BJ (cell line): ENCODE measurements around the gene MMP13. TPM values are rescaled to one million over a fixed set of nuclear protein-coding genes. Genes with fewer than 3 reads are reported as not detected.
"Not testable (repeated sequence)": the region's sequence is repeated elsewhere in the genome, so short reads cannot be mapped to it uniquely, and the experiment has no call there.

Experiments
- CTCF ChIA-PET: fragments of 350-600 bp; formaldehyde crosslinking; extraction: SDS; loops from one replicate; lab custom pipeline; 2021; ENCODE audit warnings: antibody characterized with exemption, inconsistent platforms; lab: Yijun Ruan, JAX
- POLR2A ChIA-PET: fragments of 300-600 bp; sonication (Branson Sonifier 250); formaldehyde crosslinking; extraction: SDS; loops from one replicate; lab custom pipeline; 2021; ENCODE audit warnings: antibody characterized with exemption; lab: Charles Lee
- DNase-seq: peaks from one replicate; pipeline ENCODE4 v3.0.0-alpha.2; 2011; ENCODE audit warnings: low read depth
- H3K27me3 ChIP-seq: 2 replicates; pipeline ENCODE4 v1.6.0; 2011; ENCODE audit warnings: low read length; ENCODE audit not compliant: control insufficient read depth, insufficient read depth
- H3K36me3 ChIP-seq: 2 replicates; pipeline ENCODE4 v1.5.1; 2011; ENCODE audit warnings: low read length; ENCODE audit not compliant: control insufficient read depth, insufficient read depth
- H3K4me3 ChIP-seq: 2 replicates; pipeline ENCODE4 v1.5.1; 2011; ENCODE audit warnings: low read depth, mild to moderate bottlenecking, control low read depth, low read length
- polyA plus RNA-seq: library from polyadenylated mRNA; depleted of rRNA; stranded (reverse); fragments of >200 nt; gene quantifications from 2 replicates; pipeline ENCODE4 v1.2.3, GENCODE V29; 2011
- TF ChIP-seq, protein P1 (sequence below): IDR thresholded peaks from 2 replicates; pipeline ENCODE4 v1.5.1; 2011; ENCODE audit warnings: low read depth, mild to moderate bottlenecking, control low read depth, inconsistent platforms, low read length, moderate library complexity; ENCODE audit not compliant: insufficient read depth

Gene MMP13
- polyA plus RNA-seq, 1 experiment = not detected

DNA sequence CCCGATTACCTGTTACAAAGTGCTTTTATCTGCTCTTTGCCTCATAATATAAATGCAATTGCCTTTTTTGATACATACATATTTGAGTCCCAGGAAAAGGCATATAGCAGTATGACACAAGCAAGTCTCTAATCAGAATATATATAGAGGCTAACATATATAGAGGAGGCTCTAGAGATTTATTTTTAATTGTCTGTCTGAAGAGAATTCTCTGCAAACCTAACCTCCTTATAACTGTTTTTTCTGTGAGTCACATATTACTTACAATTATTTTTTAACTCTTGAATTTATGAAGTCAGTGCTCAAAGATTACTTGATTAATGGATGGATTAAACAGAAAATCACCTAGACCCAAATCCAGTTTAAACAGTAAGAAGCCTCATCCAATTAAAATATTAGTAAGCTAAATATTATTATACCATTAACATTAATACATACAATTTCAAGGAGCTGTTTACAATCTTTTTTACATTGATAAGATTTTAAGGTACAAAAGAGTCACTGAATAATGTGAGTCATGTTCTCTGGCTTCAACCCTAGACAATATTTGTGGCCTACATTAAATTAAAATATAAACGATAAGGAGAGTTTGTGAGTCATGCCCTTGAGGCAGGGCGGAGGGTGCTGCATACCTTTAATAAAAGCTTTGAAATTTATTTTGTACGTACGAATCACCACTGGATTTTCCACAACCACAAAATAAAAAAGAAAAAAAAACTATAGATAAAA lies 19.2 kb upstream of the MMP13 start:
- CTCF ChIA-PET = interaction anchor here (1.1 kb wide), 1 partner anchor 241 kb away, joined by 3 read pairs; no protein-coding TSS in a partner anchor
- Histone ChIP-seq H3K4me3 (no peak overlapping the region), H3K36me3 (no peaks in the 10 kb centered on the region), H3K27me3 (no peaks in the 10 kb centered on the region)
- DNase-seq = peak; percentile 56
- TF ChIP-seq, protein P1, sequence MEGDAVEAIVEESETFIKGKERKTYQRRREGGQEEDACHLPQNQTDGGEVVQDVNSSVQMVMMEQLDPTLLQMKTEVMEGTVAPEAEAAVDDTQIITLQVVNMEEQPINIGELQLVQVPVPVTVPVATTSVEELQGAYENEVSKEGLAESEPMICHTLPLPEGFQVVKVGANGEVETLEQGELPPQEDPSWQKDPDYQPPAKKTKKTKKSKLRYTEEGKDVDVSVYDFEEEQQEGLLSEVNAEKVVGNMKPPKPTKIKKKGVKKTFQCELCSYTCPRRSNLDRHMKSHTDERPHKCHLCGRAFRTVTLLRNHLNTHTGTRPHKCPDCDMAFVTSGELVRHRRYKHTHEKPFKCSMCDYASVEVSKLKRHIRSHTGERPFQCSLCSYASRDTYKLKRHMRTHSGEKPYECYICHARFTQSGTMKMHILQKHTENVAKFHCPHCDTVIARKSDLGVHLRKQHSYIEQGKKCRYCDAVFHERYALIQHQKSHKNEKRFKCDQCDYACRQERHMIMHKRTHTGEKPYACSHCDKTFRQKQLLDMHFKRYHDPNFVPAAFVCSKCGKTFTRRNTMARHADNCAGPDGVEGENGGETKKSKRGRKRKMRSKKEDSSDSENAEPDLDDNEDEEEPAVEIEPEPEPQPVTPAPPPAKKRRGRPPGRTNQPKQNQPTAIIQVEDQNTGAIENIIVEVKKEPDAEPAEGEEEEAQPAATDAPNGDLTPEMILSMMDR = no peak
- POLR2A ChIA-PET = no interaction called here

DNA sequence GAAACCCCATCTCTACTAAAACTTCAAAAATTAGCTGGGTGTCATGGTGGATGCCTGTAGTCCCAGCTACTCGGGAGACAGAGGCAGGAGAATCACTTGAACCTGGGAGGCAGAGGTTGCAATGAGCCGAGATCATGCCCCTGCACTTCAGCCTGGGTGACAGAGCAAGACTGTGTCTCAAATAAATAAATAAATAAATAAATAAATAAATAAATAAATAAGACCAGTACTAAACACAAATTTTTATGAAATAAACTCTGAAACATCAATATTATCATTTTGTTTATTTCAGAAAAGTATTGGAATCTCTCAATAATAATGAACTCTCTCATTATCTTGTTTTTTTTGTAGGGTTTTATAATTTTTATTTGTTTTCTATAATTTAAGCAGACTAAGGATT lies 18.2 kb upstream of the MMP13 start:
- DNase-seq, H3K4me3 ChIP-seq, H3K27me3 ChIP-seq, H3K36me3 ChIP-seq, POLR2A ChIA-PET: not testable (repeated sequence)
- CTCF ChIA-PET = interaction anchor here (1.1 kb wide), 1 partner anchor 240 kb away, joined by 3 read pairs; no protein-coding TSS in a partner anchor

DNA sequence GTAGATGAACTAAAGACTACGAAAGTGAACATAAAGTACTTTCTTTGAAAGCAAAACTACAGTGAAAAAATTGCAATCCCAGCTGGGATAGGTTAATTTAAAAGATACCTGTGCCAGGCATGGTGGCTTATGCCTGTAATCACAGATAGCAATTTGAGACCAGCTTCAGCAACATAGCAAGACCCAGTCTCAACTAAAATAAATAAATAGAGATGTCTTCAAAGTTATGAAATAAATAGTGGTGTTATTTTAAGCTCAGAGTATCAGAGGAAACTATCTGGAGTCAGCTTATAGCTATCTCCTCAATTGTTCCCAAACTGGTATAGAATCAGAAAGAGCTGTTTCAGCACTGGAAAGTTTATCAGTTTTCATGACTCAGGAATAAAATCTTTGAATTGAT lies 17.3 kb upstream of the MMP13 start:
- Histone ChIP-seq H3K4me3 (no peak overlapping the region), H3K36me3 (no peaks in the 10 kb centered on the region), H3K27me3 (no peaks in the 10 kb centered on the region)
- ChIA-PET POLR2A (no interaction called here), CTCF (no interaction called here)
- DNase-seq = no peak
- TF ChIP-seq, protein P1 = no peak

DNA sequence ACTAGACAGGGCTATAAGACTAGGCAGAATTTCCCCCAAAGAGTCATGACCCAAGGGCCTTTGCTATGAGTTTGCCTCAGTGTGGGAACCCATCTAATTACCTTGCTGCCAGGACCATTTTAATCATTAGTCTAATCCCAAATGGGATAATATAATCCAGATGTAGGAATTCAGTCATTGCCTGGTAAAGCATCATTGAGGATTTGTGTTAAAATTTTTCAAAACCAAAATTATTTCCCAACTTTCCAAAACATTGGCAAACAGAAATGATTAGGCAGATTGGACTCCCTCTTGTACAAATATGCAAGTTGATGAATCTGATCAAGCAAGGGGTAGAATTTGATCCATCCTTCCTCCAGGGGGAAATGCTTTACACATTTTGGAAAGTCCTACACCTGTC lies 16.2 kb upstream of the MMP13 start:
- Histone ChIP-seq H3K4me3 (no peak overlapping the region), H3K36me3 (no peaks in the 10 kb centered on the region), H3K27me3 (no peaks in the 10 kb centered on the region)
- ChIA-PET CTCF (interaction anchor here (0.7 kb wide), 1 partner anchor 14 kb away, joined by 3 read pairs; no protein-coding TSS in a partner anchor), POLR2A (no interaction called here)
- DNase-seq = peak; percentile 89
- TF ChIP-seq, protein P1 = 0 out of 2 replicates have a peak, but pooled peaks have one; percentile 11

DNA sequence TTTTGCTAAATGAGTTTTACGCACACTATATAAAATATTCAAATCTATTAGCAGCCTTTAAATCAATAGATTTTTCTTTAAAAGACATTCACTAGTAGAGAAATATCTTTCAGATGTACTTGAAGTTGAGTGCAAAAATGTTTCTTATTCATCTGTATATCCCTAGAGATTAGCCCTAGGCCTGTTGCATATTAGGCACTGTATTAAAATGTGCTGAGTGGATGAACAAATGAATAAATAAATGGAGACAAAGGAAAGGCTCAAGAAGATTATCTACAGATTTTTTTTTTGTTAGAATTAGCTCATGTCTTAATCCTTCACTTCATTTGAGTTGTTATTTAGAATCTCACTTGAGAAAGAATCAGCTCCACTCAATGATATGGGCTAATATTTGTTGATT lies 12.0 kb upstream of the MMP13 start:
- ChIA-PET POLR2A (no interaction called here), CTCF (interaction anchor here (0.9 kb wide), 1 partner anchor 27 kb away, joined by 4 read pairs; no protein-coding TSS in a partner anchor)
- TF ChIP-seq, protein P1 = no peak
- no peak overlapping the region for H3K4me3 ChIP-seq
- no peak for DNase-seq
- no peaks in the 10 kb centered on the region for H3K36me3 ChIP-seq
- no peaks in the 10 kb centered on the region for H3K27me3 ChIP-seq
